Stimulated activated CD4-positive, alpha-beta T cell treated with anti-CD3 and anti-CD28 coated beads, Interleukin-12 subunit alpha, Interleukin-12 subunit beta, amount 100 ng/mL, for 4 hours (primary cell): Measurements from ENCODE around the gene TFF3.

Experiments
- DNase-seq: peaks from one replicate; pipeline ENCODE4 v3.0.0-alpha.2; 2020

TFF3 gene

DNA sequence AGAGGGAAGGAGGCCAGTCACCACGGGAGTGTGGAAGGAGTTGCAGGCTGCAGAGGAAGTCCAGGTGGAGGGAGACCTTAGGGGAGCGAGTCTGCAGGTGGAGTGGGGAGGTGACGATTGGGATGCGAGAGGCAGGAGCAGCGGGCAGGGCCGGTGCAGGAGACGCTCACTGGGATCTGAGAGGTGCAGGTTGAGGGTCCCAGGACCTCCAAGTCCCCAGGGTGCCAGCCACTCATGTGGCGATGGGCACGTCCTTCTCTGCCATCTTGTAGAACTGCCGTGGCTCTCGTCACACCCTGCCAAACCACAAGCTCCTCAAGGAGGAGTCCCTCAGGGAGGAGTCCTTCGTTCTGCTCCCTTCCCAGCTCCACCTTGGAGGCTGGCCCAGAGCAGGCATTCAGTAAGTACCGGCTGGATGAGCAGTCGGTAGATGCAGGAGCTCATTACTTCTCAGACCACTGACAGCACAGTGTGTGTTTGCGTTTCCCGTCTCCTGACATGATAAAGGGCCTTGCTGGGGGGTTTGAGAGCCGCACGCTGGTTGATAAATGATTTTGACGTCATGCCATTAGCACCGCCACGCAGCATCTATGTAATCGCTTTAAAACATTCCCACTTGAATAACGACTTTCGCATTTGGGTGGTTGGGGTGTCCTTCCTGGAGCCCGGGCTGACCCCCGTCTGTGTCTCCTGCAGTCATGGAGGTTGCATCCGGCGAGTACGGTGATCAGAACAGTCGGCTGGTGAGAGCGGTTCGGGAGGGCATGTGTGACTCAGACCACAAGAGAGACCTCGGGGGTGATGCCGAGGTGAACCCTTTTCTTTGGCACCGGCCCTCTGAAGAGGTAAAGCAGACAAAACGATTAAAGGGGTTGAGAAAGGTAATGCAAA, 27.8 kb downstream of the TFF3 start:
- DNase-seq = no peak

DNA sequence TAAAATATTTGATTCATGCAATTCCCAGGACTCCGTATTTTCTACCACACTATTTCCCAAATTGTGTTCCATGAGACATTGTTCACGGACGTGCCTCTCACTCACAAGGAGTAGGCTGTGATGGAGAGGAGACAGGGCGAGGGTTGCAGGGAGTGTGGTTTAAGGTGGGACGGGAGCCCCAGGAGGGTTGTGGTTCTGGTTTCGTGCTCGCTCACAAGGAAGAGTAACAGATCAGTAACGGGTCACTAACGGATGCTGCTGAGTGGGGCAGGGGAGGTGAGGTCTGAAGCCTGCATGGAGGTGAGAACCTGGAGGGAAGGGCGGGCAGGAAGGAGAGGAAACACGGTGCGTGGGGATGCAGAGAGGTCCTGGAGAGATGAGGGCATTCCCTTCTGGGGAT, 28.8 kb downstream of the TFF3 start:
- no peak for DNase-seq

DNA sequence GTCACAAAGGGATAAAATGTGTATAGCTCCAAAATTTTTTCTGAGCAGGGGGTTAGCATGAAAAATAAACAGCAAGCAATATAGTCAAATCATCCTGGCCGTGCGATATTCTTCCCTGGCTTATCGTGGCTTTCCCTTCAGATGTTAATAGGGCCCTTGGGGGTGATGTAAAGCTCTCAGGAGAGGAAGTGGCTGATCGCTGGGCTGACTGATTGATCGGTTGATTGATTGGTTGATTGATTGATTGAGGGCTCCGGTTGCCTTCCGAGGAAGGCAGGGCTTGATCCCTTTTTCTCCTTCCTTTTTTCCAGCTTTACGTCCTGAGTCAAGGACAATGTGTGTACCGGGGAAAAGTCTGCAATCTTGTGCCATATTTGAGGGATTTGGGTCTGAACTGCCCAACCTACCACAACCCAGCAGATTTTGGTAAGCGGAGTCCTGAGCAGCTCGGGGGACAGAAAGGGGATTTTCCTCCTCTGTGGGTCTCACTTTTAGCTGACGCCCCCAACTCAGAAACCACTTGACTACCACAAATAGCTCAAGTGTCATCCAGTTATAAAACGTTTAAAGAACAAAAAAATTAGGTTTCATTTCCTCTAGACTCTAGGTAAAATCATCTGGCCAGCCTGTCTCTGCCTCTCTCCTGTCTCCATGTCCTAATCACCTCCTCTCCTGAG, 29.5 kb downstream of the TFF3 start:
- no peak for DNase-seq

DNA sequence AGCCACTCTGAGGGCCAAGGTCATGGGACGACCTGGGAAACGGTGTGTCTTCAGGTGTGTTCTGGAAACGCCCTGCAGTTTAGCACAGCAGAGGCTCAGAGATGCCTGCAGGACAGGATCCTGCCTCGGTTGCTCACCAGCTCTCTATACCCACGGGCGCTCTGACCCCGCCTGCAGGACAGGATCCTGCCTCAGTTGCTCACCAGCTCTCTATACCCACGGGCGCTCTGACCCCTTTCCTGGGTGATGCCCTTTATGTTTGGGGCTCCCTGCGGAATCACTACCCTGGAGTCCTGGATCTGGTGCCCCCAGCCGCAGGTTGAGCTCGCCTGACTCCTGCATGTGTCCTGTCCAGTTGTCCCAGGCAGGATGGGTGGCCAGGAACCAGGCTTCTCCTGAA, 32.5 kb downstream of the TFF3 start:
- DNase-seq = no peak

DNA sequence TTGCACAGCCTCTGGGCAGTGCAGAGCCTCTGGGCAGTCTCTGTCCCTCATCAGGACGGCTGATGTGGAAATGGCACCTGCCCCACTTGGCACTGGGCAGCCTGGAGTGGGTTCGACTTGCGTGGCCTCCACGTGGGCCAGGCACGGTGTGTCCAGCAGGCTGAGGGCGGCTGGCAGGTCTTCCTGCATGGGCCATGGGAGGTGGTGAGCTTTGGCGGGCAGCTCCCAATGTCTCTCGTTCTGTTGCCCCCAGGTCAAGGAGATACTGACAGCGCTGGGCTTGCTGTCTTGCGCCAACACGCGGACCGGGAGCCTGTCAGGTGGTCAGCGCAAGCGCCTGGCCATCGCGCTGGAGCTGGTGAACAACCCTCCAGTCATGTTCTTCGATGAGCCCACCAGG, 33.2 kb downstream of the TFF3 start:
- no peak for DNase-seq

DNA sequence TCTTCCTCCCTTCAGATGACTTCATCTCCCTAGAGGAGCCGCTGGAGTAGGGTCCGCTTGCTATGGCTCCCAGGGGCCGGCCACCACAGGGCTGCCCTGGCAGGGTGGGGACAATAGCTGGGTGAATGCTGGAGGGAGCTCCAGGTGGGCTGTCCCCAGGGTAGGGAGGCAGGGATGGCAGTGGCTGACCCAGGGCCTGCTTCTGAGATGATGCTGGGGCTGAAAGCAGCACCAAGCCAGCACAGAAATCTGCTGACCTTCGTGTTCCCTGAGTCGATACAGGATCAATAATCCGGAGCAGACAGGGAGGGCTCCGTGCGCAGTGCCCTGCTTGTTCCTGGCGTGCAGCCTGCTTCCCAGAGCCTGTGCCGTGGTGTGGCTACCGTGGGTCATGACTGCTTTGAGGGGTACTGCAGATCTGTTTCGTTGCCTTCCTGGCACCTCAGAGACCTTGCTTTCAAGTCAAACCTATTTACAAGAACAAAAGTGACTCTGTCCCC, 34.0 kb downstream of the TFF3 start:
- DNase-seq = no peak

DNA sequence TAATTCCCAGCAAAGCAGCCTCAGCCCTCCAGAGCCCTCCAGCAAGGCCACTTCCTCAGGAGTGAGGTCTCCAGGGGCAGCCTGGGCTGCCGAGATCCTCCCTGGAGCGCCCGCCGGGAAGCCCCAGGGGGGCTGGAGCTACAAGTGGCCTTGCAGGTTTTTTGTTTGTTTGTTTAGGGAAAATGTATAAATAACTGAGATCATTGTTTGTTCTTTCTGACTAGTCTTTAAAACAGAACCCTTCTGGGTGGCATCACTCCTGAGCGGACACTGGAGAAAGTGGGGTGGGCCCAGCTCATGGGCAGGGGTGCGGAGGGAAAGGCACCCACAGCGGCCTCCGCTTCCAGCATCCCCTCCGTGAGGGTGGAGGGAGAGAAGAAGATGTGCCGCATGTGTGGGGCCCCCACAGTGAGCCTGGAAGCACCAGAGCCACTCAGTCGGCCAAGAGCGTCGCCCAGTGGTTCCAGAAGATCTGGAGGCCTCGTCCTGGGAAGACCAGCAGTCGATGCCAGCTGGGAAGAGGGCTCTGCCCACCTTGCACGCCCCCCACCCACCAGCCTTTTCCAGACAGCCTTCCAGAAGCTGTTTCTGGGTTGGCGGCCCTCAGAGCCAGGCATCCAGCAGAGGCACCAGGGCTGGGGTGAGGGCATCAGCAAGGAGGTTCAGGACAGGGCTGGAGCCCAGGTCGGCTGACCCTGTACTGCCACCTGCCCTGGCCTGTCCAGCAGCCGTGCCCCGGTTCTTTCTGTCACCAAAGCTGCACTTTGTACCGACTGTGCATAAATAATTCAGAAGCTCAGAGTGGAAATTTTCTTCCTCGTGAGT, 34.6 kb downstream of the TFF3 start:
- no peak for DNase-seq

DNA sequence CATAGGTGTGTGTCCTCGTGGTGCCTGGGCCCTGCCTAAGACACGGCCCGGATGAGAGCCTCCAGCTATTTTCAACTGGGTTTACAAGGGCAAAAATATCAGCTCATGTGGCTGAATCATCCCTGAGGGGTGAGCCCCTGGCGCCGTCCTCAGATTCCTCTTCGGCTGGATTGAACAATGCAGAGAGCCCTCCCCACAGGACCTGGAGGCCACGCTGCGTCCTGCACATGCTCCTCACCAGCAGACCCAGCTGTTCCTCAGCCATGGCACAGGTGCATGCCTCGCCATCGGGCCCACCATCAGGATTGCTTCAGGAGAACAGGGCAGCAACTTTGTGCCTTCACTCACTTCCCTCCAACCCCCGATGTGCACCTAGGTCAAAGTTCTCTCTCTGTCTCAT, 35.3 kb downstream of the TFF3 start:
- DNase-seq = no peak

DNA sequence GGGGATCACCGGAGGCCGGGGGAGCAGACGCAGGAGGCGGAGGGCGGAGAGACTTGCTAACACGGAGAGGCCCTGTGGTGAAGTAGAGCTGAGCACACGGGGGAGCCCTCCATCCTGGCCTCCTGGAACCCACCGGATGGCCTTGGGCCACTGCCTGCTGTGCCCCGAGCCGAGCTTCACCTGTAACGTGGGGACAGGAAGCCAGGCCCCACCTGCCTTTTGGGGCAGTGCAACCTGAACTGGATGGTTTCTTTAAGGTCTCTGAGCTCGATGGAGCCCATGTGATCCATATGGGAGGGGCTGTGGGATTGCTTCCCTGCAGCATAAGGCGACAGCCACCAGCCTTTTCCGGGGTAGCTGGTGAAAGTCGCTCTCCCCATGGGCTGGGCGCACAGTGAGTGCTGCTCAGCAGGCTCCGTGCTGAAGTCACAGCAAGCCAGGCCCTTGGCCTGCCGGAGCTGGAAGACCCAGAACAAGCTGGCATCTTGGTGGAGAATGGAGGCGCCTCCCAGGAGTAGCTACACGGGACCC, 35.8 kb downstream of the TFF3 start:
- DNase-seq = no peak

DNA sequence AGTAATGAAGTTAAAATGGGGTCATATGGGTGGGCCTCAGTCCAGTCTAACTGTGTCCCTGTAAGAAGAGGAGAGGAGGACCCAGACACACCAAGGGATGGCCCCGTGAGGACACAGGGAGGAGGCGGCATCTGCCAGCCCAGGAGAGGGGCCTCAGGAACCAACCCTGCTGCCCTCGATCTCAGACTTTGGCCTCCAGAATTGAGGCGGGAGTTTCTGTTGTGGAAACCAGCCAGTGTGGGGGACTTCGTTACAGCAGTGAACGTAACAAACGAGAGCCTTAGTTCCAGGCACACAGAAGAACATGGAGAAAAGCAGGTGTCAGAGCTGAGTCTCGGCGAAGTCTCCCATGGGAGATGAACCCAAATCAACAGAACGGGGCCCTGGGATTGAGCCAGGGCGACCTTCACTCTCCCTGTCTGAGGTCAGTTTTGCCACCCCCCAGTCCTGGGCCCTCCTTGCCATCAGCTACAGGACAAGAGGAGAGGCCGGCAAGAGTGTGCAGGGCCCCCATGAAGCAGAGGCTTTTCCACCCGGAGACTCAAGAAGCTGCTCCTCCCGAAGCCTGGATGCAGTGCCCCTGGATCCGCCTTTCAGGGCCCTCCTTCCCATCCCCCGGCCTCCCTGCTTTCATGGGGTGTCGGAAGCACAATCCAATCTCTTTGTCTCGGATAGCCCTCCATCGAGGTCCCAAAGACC, 36.6 kb downstream of the TFF3 start:
- DNase-seq = no peak

DNA sequence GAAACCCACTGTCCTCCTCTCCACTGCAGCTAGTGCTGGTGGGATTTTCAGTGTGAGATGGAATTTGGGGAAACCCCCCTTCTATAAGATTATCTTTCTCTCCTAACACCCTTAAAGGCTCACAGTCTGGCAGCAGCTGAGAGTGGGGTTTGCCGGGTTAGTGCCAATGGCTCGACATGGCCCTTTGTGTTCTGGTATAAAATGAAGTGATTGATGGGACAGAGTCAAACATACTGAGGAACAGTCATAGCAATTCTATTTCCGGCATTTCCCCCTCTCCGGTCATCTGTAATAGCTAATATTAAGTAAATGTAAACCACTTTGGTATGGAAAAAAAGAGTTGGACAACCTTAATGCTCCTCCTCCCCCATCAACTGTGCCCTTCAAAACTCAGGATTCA, 37.6 kb downstream of the TFF3 start:
- DNase-seq = no peak

DNA sequence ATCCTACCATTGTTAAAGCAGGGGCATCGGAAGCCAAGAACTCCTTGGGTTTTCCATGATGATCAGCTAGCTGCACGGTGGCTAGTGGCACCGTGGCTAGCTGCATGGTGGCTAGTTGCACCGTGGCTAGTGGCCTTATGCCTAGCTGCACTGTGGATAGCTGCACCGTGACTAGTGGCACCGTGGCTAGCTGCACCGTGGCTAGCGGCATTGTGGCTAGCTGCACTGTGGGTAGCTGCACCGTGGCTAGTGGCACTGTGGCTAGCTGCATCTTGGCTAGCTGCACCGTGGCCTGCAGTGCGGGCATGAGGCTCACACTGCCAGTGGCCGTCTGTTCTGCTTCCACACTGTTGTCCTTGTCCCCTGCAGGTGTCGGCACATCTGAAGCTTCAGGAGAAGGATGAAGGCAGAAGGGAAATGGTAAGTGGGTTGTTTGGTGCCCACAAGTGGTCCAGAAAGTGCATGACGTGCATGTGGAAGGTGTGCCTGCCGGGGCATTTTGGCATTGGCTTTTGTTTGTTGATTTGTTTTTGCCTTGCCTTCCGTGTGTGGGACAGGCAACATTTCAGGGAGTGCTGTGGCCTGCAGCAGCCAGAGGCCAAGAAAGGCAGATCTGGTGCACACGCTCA, 38.6 kb downstream of the TFF3 start:
- no peak for DNase-seq

DNA sequence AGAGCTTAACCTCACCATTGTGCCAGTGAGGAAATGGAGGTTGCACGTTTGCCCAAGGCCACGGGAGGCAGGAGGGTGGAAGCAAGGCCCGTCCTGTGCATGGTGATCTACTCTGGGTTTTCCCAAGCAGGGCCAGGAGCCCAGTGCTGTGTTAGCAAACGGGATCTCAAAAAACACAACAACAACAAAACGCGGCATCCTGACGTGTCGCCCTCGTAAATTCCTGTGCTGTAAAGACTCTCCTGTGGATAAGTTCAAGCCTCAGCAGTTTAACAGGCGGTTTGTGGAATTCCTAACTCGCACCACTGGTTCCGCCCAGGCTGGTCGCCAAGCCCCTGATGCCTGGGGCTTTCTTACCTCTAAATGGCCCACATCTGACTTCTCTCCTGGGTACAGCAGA, 39.1 kb downstream of the TFF3 start:
- no peak for DNase-seq

DNA sequence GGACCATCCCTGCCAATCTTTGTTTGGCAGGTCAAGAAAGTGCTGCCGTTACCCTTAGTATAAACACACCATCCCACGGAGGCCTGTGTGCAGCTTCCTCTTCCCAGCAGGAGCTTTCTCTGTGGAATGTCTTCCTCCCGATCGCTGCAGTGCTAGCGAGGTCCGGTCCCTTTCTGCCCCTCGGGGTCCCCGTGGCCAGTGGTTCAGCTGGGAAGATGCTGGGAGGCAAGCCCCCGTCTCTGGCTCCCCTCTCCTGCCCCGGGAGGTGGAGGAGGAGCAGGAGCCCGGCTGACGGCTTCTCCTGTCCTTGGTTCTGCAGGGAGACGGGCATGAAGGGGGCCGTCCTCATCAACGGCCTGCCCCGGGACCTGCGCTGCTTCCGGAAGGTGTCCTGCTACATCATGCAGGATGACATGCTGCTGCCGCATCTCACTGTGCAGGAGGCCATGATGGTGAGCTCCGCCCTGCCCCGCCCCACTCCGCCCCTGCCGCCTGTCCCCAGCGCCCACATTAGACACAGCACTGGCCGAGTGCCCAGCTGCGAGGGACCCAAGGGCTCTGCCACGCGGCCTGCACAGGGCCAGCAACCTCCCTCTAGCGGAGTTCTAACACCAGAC, 42.1 kb downstream of the TFF3 start:
- no peak for DNase-seq

DNA sequence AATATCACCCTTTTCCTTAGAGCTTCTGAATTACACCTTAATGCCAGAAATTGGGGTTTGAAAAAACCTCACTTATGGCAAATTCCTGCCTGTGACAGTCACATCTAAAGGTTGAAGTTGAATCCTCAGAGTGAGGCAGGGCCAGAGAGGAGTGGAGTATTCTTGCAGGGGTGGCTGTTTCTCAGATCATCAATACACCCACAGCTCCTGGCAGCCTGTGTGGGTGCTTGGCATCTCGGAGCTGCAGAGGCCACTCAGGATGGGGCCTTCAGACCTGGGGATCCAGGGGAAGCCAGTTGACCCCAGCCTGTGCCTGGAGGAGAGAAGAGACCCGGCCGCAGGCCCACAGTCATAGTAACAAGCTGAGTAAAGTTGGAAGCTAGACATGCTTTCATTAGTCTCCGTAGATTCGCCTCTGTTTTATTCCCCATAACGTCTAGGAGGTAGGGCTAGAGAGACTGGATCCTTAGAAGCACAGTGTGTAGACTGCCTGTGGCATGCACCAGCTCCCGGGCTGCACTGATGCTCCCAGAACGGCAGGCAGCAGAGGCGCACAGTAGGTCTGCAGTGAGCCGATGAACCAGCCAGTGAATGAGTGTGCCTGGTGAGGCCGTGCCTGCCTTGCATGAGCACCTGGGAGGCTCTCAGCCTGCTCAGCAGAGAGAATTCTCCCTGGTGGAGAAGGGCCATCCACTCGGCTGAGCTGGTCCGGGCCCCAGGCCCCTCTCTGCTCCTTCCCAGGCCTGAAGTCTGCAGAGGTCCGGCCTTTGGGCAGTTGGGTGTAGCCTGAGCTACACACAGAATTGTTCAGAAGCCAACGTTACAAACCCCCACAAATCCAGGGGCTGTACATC, 42.9 kb downstream of the TFF3 start:
- no peak for DNase-seq

DNA sequence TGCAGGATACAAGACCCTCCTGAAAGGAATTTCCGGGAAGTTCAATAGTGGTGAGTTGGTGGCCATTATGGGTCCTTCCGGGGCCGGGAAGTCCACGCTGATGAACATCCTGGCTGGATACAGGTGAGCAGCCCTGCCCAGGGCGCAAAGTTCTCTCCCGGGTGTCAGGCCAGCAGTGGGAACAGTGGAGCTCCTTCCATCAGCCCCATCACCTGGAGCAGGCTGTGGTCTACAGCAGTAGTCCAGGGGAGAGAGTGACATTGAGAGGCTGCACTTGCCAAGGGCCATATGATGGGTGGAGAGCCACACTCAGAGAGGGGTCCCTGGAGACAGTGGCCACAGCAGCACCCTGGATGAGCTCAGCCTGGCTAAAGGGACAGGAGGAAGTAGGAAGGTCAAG, 44.1 kb downstream of the TFF3 start:
- DNase-seq = no peak

DNA sequence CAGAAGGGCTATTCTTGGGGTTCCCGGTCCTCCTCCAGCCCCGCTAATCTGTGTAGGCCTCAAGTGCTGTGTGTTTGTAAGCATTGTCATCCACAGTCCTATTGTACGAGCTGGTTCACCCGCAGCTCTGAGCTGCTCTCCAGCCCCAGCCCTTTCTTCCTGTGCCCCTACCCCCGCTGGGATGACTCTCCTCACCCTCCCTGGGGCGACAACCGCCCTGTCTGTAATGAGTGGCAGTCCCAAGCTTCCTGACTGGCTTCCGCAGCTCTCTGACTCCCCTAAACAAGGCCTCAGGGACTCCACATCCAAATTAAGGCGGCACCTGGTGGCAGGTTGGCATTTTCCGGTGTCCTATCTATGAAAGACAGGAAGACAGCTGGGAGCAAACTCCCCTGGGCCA, 45.8 kb downstream of the TFF3 start:
- DNase-seq = no peak

DNA sequence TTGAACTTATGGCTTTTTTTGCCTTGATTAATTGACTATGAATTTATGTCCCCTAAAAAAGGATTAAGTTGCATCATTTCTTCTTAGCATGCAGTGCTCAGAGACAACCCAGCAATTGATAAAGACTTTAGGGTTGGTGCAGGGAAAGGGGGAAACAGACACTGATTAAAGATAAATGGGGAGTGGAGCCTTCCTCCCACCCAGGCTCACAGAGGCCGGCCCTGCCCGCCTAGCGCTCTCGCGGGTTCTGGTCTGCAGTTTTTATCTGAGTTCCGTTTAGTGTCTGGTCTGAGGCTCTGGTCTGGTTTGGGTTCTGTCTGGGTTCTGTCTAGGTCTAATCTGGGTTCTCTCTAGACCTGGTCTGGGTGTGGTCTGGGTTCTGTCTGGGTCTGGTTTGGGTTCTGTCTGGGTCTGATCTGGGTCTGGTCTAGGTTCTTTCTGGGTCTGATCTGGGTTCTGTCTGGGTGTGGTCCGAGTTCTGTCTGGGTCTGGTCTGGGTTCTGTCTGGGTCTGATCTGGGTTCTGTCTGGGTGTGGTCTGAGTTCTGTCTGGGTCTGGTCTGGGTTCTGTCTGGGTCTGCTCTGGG, 48.1 kb downstream of the TFF3 start:
- DNase-seq = no peak

DNA sequence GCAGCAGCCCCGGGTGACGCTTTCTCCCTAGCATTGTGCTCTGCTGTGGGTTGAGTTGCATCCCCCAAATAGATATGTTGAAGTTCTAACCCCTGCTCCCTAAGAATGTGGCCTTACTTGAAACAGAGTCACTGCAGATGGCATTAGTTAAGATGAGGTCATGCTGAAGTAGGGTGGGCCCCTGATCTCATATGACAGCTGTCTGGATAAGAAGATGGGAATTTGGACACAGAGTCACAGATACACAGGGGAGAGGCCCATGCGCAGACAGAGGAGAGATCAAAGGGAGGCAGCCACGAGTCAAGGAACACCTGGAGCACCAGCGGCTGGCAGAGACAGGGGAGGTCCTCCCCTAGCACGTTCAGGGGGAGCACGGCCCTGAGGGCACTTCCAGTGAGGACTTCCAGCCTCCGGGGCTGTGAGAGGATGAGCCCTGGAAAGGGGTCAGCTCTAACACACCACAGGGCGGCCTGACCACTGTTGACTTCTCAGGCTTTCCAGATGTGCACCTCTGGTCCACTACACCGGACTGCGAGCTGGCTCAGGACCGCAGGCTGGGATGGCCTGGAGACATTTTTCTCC, 49.9 kb downstream of the TFF3 start:
- DNase-seq = no peak
